Coronary artery (tissue), 2 donors: ENCODE results near the gene TBC1D30.

Experiments used
- DNase-seq: peaks from one replicate; pipeline ENCODE4 v3.0.0-alpha.2; 2017; ENCODE audit warnings: low spot score
- H3K27ac ChIP-seq, 2 donors: fragments of 200-600 bp; sonication (generic); one replicate each; pipeline ENCODE4 v1.5.1; 2016 to 2019
- H3K4me3 ChIP-seq: fragments of 200-600 bp; sonication (generic); 2 replicates; pipeline ENCODE4 v1.5.1; 2016; ENCODE audit warnings: mild to moderate bottlenecking, moderate library complexity
- TF ChIP-seq, protein P1 (sequence below): fragments of 200-600 bp; sonication (generic); IDR thresholded peaks from one replicate; pipeline ENCODE4 v1.5.1; 2019; ENCODE audit warnings: antibody characterized with exemption

Gene TBC1D30

DNA sequence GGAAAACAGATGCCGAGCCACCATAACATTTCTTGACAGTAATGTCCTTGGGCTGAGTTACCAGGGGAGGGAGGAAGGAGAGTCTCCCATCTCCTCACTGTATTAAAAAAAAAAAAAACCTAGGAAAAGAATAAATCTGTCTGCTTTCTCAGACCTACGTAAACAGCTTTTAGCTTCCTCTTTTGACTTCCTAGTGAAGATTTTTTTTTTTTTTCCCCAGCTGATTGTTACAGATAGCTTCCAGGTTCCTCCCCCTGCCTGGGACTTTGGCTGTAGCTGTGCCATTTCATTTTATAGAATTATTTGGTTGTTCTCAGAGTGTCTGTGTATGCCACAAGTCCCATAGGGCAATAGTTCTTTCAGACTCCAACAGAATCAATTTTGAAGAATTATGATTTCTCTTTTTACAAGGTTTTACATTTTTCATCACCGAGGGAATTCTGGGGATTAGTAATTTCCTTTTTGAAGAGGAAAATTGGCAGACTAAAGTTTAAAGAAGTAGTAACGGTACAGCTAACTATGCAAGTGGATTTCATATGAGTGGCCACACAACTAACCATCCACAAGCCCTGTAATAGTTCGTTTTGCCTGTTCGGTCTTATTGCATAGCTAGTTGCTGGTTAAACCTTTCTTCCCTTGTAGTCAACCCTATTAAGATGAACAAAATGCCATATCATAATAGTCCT is 42.1 kb upstream of the TBC1D30 start:
- no peak for DNase-seq
- TF ChIP-seq, protein P1, sequence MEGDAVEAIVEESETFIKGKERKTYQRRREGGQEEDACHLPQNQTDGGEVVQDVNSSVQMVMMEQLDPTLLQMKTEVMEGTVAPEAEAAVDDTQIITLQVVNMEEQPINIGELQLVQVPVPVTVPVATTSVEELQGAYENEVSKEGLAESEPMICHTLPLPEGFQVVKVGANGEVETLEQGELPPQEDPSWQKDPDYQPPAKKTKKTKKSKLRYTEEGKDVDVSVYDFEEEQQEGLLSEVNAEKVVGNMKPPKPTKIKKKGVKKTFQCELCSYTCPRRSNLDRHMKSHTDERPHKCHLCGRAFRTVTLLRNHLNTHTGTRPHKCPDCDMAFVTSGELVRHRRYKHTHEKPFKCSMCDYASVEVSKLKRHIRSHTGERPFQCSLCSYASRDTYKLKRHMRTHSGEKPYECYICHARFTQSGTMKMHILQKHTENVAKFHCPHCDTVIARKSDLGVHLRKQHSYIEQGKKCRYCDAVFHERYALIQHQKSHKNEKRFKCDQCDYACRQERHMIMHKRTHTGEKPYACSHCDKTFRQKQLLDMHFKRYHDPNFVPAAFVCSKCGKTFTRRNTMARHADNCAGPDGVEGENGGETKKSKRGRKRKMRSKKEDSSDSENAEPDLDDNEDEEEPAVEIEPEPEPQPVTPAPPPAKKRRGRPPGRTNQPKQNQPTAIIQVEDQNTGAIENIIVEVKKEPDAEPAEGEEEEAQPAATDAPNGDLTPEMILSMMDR, result no peak
- no peak overlapping the region for H3K4me3 ChIP-seq
- no peak overlapping the region for H3K27ac ChIP-seq

DNA sequence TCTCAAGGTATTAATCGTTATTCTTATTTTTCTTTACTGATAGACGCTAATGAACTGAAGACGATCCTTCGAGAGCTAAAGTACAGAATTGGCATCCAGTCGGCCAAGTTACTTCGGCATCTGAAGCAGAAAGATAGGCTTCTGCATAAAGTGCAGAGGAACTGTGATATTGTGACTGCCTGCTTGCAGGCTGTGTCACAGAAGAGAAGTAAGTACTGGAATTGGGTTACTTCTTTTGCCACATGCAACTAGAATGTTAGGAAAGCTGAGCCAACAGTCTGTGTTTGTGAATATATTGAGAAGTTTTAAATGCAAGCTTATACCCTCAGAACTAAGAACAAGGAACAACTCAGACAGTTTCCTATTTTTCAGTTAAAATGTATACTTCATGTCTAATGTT is 38.6 kb upstream of the TBC1D30 start:
- DNase-seq, result no peak
- H3K27ac ChIP-seq, result no peak overlapping the region

DNA sequence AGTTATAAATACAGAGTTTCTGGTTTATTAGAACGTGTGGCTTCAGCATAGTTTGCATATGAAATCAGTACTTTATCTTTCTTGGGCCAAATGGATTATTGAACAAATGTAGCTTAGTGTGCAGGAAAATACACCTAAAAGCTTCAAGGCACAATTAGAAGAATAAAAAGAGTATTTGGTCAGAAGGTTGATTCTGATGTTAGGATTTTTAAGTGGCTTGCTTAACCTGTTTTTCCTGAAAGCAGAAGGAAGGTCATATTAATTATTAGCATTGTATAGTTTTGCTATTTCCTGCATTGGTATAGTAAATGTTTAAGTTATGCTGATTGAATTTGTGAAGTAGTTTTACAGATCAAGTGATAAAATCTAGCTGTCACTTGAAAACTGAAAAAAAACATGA is 34.3 kb upstream of the TBC1D30 start:
- DNase-seq, result no peak
- TF ChIP-seq, protein P1, result no peak
- Histone ChIP-seq H3K27ac (no peak overlapping the region), H3K4me3 (no peak overlapping the region)

More for the DNA sequence above, 38.6 kb upstream of the TBC1D30 start:
- TF ChIP-seq, protein P1, result no peak
- no peak overlapping the region for H3K4me3 ChIP-seq

DNA sequence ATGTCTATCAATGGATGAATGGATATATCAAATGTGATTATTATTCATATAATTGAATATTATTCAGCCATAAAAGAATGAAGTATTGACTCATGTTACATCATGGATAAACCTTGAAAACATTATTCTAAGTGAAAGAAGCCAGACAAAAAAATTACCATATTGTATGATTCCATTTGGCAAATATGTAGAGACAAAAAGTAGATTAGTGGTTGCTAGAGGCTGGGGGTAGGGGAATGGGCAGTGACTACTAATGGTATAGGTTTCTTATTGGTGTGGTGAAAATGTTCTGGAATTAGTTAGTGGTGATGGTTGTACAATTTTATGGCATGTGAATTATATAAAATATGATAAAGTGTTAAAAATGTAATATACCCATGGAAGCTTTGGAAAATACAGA is 33.4 kb upstream of the TBC1D30 start:
- TF ChIP-seq, protein P1, result no peak
- no peak overlapping the region for H3K4me3 ChIP-seq
- DNase-seq, result no peak
- H3K27ac ChIP-seq, result no peak overlapping the region

DNA sequence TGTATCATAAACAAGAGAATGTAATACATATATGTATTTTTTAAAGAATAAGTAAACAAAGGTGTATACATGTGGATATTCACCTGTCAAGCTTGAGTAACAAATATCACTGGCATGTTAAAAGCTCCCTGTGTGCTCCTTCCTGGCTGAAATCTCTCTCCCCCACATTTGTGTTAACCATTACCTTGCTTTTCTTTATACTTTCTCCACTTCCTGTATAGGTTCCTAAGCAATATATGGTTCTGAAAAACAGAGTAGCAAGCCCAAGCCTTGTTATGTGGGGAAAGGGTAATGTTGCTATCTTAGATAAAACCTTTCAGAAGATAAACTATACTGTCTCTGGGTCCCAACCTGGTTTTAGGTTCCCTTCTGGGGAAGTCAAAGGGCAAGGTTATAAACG is 32.3 kb upstream of the TBC1D30 start:
- TF ChIP-seq, protein P1, result no peak
- DNase-seq, result no peak
- Histone ChIP-seq H3K27ac (no peak overlapping the region), H3K4me3 (no peak overlapping the region)

DNA sequence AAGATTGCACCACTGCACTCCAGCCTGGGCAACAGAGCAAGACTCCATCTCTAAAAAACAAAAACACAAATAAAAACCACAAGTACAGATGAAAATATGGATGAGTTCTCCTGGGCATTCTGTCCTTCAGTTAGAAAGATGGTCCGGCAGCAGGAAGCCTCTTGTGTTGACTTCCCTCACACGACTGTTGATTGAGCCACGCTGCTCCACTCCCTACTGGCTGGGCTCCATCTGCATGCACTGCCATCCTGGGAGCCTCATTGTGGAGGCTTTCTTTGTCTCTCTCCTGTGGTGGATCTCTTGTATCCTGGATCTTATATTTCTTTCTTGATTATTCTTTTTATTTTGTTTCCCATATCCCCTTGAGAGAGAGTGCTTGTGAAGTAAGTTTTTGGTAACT is 30.8 kb upstream of the TBC1D30 start:
- no peak overlapping the region for H3K4me3 ChIP-seq
- TF ChIP-seq, protein P1, result no peak
- no peak for DNase-seq
- H3K27ac ChIP-seq, result no peak overlapping the region

DNA sequence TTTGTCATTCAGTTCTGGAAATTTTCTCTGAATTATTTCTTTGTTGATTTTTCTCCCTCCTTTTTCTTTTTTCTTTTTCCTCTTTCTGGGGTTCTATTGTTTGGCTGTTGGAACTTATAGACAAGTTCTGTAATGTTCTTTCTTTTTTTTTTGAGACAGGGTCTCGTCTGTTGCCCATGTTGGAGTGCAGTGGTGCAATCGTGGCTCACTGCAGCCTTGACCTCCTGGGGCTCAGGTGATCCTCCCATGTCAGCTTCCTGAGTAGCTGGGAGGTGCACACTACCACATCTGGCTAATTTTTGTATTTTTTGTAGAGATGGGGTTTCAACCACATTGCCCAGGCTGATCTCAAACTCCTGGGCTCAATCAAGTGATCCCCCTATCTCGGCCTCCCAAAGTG is 30.1 kb upstream of the TBC1D30 start:
- TF ChIP-seq, protein P1, result no peak
- DNase-seq, result no peak

More for the DNA sequence above, 30.1 kb upstream of the TBC1D30 start:
- no peak overlapping the region for H3K4me3 ChIP-seq
- H3K27ac ChIP-seq, result no peak overlapping the region
